HG02678 (cell line): ENCODE data around the gene LUZP1.

Source experiments
- ATAC-seq: cut with Tn5 transposase; IDR thresholded peaks from one replicate; pipeline ENCODE4 v1.9.1; 2021; ENCODE audit warnings: mild to moderate bottlenecking, moderate library complexity; ENCODE audit not compliant: unreplicated experiment

The LUZP1 gene

GRCh38 chr1:23156940-23157339 is 11.7 kb downstream of the LUZP1 start:
- ATAC-seq: no peak

DNA sequence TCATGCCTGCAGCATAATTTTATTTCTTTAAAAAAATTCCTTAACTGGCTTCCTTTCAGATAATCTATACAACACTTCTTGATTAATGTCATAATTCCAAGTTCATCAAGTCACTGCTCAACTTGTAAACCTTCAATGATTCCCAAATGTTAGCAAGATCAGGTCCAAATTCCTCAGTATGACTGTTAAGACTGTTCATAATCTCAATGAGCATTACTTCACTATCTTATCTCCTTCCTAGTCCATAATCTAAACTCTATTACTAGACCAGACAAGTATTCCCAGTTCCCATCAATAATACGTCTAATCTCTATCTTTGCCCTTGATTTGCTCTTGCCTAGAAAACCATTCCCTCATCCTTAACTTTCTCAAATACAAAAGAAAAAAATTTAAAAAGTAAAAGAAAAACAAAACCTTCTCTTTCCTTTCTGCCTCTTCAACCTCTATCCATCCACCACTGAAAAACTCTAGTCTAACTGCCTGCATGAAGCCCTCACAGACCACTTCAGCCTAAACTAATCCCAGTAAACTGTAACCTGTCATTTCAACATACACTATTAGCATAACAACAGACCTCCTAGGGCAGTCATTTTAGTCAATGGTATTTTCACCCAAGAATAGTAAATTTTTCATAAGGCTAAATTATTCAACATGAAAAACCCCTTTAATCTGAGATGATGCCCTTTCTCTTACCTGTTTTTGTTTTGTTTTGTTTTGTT is 15.5 kb downstream of the LUZP1 start:
- no peak for ATAC-seq

DNA sequence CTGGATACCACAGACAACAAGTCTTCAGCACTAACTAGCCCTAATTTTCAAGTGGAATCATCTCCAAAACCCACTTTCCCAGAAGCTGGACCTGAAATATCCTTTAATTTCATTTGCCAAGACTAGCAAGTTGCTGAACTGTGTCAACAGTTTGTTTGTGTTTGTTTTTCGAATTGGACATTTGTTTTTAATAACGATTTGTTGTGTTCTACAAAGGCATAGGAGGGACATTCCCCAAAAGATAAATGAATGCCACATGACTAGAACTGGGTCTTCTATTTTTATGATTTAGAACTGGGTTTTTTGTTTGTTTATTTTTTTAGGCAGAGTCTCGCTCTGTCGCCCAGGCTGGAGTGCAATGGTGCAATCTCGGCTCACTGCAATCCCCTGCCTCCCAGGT is 17.9 kb downstream of the LUZP1 start:
- ATAC-seq: no peak

GRCh38 chr1:23150125-23150524 is 18.5 kb downstream of the LUZP1 start:
- ATAC-seq: no peak

GRCh38 chr1:23149114-23149513 is 19.5 kb downstream of the LUZP1 start:
- no peak for ATAC-seq

DNA sequence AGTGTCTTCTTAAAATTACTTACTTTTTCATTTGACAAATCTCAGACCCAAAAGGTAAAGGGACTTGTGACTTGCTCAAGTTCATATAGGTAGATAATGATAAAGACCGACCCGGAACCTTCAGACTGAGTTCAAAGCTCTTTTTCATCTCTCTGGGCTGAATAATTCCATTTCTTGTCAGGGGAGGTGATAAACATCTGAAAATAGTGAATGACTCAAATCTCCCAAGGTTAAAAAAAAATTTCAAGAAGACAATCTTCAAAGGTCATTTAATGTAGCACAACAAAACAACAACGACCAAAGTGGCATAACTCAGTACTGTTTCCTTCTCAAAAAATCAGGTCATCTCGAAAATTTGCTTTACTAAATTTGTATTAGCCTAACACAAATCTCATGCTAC is 20.6 kb downstream of the LUZP1 start:
- ATAC-seq: no peak

GRCh38 chr1:23140940-23141596 is 27.6 kb downstream of the LUZP1 start:
- ATAC-seq: no peak

GRCh38 chr1:23135268-23135667 is 33.4 kb downstream of the LUZP1 start:
- ATAC-seq: no peak

GRCh38 chr1:23134055-23134454 is 34.6 kb downstream of the LUZP1 start:
- ATAC-seq: no peak

GRCh38 chr1:23133587-23133986 is 35.1 kb downstream of the LUZP1 start:
- no peak for ATAC-seq

DNA sequence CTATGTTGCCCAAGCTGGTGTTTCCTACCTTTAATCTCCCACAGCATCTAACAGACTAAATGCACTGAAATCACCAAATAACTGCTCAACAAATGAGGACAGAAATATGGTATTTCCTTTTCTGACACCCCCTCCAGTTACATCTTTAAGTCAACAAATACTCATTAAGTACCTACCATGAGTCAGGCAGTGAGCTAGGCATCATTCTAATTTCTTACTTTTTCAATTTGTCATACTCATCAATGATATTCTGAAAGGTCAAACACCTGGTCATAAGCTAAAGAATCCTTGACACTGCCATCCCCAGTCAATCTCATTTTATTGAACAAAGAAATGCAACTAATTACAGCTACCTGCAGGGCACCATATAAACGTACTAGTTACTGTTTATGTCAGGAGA is 36.6 kb downstream of the LUZP1 start:
- no peak for ATAC-seq

GRCh38 chr1:23129846-23130245 is 38.8 kb downstream of the LUZP1 start:
- no peak for ATAC-seq

- no peak for ATAC-seq
Observed at GRCh38 chr1:23126801-23127200, 41.9 kb downstream of the LUZP1 start.

GRCh38 chr1:23126200-23126599 is 42.5 kb downstream of the LUZP1 start:
- no peak for ATAC-seq

DNA sequence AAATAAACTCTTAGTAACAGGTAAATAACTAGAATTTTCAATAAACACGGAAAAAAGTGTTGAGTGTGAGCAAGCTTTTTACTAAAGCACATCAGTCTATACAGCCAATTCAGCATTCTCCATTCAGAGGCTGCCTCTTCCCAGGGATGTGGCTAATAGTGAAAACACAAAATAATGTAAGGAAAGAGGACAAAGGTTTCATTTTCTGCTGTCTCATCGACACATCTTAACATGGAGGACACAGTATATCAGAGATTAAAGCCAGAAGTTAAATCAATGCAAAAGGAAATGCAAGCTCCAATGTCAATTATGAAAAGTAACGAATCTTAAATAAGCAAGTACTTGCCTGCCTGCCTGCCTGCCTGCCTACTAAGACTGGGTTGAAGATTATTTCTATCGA is 43.2 kb downstream of the LUZP1 start:
- no peak for ATAC-seq

DNA sequence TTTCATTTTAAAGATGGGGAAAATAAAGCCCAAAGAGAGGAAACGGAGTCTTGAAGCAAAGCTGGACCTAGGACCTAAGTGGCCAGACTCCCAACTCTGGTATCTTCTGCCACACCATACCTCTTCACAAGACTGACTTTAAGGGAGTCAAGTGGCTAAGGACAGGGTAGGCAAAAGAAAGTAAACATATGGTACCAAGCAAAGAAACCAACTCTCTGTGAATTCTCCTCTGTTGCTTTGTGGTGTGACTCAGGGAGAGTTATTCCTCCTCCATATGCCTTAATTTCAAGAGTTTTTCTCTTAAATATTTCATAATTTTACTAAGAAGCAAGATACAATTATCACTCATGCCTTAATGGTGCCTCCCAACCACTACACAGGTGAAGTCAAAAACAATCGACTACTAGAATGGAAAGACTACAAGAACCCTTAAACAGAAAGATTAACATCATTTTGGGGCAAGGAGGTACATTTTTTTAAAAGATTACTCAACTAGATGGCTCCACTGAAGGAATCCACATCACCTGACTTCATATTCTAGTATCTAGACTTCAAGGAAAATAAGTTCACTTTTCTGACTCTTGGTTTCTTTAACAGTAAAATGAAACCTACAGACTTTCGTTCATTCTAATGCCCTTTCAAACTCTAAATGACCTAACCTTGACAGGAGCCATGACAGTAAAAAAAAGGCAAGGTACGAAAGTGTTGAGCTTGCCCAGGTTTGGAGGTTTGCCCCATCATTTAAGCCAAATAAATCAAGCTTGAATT is 44.2 kb downstream of the LUZP1 start:
- no peak for ATAC-seq

DNA sequence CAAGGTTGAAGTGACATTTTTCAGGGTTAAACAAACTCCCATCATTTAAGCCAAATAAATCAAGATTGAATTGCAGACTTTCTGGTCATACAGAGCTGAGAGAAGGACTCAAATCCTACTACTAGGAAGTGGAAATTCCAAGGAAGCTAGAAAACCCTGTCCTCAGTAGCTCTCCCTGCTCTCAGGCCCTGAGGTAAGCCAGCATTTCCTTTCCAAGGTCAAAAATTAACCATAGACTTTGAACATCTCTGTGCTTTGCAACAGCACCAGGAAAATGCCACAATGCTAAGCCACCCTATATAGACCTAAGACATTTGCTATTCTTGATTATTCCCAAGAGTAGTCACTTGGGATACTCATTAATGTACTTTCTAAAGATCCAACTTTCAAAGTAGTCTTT is 45.1 kb downstream of the LUZP1 start:
- ATAC-seq: no peak

- ATAC-seq: no peak
Observed at GRCh38 chr1:23122796-23123195, 45.9 kb downstream of the LUZP1 start.

GRCh38 chr1:23122023-23122748 is 46.5 kb downstream of the LUZP1 start:
- ATAC-seq: no peak

- ATAC-seq: no peak
Observed at GRCh38 chr1:23120383-23120782, 48.3 kb downstream of the LUZP1 start.
